GM23338 (cell line): ENCODE data around the gene SCAMP1.

Experiments
- CTCF ChIP-seq, 2 experiments: fragments of 200-600 bp in 1 of 2; sonication (generic) in 1 of 2; conservative IDR thresholded peaks; 2 replicates each; pipeline versions ENCODE4 v1.5.1 to v1.6.1; 2016 to 2017; ENCODE audit warnings: antibody characterized with exemption in 2 of 2, low read depth in 2 of 2, mild to moderate bottlenecking in 2 of 2, moderate library complexity in 1 of 2
- EZH2phosphoT487 ChIP-seq: fragments of 200-600 bp; sonication (generic); IDR thresholded peaks from one replicate; pipeline ENCODE4 v1.8.1; 2018; ENCODE audit warnings: antibody characterized with exemption; ENCODE audit not compliant: unreplicated experiment

- TF ChIP-seq CTCF (conservative IDR thresholded peaks at IDR 0.05; ENCODE audit: low read depth in 2 of 2) = no peak
- no peak for TF ChIP-seq EZH2phosphoT487
Observed at GRCh38 chr5:78327761-78328510, 32.5 kb upstream of the SCAMP1 start.
